Measurements from ENCODE around the gene NTNG2.
A peak's percentile ranks its signal among the peaks of the same experiment; 100 is the strongest.

- TF ChIP-seq POLR2A (IDR thresholded peaks at IDR 0.05) (no peak), CTCF (IDR thresholded peaks at IDR 0.05) (peak in 1 of 7 experiments; percentile 28)
Measured at GRCh38 chr9:132249123-132249522, 87.3 kb downstream of the NTNG2 start.

Data from body of pancreas (tissue), 4 donors.